DMS114 treated with DMSO at 0.1 percent for 48 hours (cell line): ENCODE results near the gene CREG1.
"Not testable (repeated sequence)": the region's sequence is repeated elsewhere in the genome, so short reads cannot be mapped to it uniquely, and the experiment has no call there.

ENCODE experiments used
- DNase-seq: peaks from one replicate; lab custom pipeline; 2025; ENCODE audit not compliant: unreplicated experiment; lab: John Stamatoyannopoulos, UW

Gene CREG1

DNA sequence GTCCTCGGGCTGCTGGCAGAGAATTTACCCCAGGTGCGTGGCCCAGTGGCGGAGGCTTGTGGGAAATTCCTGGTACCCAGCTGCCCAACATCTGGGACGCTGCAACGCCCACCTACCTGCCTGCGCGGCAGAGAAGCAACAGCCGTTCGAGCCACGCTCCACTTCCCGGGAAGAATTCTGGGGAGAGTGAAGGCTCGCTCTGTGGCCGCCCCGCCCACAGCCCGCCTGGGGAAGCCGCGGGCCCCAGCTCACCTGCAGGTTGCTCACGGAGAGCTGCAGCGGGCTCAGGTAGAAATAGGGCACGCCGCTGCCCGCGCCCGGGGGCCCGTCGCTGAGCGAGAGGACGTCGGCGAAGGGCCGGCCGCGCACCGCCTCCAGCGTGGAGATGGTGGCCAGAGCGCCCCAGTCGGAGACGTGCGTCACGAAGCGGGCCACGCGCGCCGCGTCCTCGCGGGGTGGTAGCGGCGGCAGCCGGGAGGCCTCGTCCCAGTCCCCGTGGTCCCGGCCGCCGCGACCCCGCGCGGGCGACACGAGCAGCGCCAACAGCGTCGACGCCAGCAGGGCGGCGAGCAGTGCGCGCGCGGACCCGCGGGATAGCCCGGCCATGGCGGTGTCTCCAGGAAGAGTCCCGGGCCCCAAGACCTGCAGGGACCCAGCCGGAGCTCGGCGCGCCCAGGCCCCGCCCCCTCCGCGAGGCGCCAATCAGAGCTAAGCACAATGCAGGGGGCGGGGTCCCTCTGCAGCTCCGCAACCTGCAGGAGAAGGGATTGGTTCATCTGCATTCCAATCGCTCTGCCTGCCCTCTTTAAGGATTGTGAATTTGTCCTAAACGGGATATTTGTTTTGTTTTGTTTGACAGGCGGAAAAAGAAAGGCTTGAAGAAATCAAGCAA is at the start of gene CREG1:
TSS of gene CREG1 (minus strand) at position 627 of the 892 bp plus-strand sequence.
- DNase-seq: peak; percentile 85

DNA sequence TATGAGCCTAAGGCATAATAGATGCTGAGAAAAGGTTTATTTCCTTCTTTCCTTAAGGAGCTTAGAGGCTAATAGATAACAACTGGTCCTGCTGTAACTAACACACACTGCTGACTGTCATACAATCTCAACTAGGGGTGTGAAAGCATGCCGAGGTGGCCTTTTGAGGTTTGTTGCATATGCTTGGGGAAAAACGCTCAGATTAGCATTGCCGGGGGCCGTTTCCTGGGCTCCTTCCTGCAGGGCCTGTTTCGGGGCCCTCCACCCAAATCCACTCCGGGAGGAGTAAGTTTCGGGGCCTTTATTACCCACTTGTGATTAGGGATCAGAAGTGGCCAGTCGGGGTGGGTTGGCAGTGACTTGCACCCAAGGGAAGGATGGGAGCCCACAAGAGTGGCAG is 49.3 kb upstream of the CREG1 start:
- DNase-seq: no peak

DNA sequence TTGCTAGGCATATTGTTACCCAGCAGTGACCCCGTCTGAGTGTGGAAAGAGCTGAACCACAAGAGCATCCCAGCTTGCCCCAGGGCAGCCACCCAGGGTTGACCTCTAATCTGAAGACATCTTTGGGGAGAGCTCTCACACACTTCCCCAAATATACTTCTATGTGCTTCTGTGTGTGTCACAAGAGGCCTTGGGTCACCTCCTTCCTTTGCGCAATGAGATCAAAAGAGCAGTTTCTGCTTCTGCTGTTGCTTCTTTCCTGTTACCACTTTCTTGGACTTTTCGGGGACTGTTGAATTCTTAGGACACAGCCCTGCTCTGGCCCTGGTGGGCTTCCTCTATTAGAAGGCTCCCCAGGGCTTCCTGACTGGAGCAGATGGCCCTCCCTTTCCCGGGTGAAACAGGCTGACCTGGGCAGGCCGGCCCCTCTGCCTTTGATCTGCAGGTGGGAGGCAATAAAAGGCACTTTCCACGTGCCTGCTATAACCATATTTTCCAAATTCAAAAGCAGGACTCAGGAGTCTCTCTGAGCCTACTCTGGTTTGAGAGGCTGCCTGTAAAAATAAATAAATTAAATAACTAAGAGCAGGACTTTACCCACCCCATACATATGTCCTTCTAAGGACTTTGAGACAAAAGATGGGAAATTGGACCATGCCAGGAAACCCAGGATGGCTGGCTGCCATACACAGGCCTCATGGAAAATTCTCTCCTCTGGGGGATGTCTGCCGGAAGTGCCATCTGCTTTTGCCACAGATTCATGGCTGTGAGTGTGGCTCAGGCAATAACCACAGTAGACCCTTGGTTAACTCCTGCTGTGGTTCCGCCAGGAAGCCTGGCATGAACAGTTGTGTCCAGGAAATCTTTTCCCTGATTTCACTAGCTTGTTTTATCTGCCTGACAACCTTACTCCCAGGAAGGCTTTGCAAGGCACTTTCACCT is 48.2 kb upstream of the CREG1 start:
- no peak for DNase-seq

DNA sequence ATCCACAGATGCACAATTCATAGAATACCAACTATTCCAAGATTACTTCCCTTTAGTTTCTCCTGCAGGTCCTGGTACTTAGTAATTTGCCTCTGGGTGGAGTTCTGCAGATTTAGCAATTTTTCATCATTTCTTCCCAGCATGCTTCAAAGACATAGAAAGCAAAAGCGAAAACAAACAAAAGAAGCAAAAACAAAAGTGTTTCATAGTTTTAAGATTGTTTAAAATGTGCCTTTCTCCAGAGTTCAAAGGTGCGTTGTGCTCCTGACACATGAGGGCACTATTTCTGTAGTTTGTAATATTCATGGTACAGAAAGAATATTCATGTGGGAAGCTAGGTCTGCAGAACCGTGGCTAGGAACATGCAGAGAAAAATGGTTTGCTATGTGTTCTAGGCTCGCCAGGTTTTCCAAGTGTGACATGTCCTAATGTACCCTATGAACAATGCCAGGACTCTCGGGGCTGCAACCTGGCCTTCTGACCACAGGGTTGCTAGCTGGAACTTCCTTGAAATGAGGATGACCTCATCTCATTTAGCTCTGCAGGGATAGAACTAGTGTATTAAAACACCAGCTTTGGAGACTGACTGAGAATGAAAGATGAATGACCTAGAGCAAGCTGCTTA is 46.5 kb upstream of the CREG1 start:
- DNase-seq: no peak

DNA sequence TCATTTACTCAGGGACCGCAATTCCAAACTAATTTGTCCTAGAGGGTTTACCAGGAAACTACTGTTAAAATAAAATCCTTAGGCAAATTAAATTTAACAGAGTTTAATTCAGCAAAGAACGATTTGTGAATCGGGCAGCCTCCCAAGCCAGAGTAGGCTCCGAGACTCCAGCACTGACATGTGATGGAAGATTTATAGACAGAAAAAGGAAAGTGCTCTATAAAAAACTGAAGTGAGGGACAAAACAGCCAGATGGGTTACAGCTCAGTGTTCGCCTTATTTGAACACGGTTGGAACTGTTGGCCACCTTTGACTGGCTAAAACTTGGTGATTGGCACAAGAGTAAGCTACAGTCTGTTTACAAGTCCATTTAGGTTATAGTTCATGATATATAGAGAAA is 41.3 kb upstream of the CREG1 start:
- DNase-seq: no peak

DNA sequence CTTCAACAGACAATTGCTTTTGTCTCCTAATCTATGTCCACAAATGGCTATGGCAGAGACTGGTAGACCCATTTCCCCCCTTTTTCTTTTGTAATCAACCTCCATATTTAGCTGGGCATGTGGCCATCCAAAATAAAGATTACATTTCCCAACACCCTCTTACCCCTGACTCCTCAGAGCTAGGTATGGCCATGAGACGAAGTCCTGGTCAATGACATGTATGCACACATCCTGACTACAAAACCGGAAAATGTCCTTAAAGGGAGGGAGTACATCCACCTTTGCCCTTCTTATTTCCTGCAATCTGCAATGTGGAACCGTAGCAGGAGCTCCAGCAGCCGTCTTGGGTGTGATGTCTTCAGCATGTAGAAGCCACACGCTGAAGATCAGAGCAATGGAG is 40.3 kb upstream of the CREG1 start:
- DNase-seq: no peak

DNA sequence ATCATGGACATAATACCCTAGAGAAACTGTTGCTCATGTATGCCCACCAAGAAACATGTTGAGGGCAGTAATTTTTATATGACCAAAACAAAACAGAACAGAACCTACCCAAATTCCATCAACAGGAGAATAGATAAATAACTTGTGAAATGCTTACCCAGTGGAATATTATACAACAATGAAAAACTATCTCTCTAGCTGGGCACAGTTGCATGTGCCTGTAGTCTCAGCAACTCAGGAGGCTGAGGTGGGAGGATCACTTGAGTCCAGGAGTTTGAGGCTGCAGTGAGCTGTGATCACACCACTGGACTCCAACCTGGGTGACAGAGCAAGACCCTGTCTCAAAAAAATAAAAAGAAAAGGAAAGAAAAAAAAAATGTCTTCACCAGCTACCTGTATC is 38.9 kb upstream of the CREG1 start:
- DNase-seq: no peak

DNA sequence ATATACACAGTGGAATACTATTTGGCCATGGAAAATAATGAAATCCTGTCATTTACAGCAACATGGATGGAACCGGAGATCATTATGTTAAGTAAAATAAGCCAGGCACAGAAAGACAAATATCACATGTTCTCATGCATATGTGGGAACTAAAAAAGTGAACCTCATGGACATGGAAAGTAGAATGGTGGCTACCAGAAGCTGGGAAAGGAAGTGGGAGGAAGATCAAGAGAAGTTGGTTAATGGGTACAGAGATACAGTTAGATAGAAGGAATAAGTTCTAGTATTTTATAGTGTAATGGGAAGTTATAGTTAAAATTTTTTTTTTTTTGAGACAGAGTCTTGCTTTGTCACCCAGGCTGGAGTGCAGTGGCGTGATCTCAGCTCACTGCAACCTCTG is 34.8 kb upstream of the CREG1 start:
- DNase-seq: no peak

DNA sequence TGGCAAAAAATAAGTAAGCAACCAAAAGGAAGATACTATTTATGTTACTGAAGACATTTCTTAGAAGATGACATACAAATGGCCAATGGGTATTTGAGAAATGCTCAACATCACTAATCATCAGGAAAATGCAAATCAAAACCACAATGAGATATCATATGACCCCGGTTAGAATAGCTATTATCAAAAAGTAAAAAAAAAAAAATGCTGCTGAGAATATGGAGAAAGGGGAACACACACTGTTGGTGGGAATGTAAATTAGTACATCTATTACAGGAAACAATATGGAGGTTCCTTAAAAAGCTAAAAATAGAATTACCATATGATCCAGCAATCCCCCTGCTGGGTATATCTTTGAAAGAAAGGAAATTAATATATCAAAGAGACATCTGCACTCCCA is 34.3 kb upstream of the CREG1 start:
- DNase-seq: no peak

DNA sequence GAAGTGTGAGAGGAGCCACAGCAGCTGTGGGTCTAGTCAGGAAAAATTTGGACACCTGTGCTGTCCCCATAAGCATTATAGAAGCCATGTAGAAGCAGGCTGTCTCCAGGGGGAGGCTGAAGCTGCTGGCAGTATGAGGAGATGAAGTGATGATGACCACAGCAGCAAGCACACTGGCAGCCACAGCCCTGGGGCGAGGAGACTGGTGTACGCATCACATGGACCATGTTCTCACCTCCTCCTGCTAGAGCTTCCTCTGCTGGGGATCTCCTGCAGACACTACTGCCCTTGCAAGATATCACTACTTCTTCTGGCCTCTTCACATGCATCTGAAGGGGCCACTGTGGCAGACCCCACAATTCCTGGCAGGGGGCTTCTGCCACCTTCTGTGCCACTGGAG is 33.8 kb upstream of the CREG1 start:
- DNase-seq: no peak

DNA sequence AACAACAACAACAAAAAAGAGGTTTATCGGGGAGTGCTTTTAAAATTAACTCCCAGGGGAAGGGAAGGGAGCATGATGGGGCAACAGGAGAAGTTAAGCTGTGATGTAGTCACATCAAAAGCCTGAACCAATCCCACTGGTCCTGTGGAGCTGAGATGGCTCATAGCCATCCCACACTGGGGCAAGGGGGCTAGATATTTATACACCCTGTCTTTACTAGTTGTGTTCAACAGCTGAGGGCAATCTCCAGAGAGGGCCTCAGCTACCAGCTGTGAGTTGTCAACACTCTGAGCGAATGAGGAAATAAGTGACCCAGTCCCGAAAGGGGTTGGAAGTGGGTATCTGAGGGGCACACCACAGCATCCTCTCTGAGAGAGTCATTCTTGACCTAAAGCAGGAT is 31.0 kb upstream of the CREG1 start:
- no peak for DNase-seq

DNA sequence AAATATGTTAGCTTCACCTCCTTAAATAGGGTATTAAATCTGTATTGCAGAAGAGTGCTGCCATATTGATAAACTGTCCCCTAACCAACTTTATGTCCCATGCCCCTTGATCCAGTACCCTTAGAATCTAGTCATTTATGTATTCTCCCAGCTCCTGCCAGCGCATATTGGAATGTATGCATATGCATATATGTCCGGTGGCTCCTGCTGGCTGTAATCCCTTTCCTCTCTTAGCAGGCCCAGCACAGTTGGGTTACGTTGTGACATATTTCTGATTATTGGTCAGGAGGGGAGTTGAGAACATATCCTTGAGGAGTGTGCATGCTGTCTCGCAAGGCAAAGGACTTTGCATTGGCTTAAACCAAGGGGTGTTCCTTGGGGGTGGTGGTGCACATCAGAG is 29.2 kb upstream of the CREG1 start:
- no peak for DNase-seq

DNA sequence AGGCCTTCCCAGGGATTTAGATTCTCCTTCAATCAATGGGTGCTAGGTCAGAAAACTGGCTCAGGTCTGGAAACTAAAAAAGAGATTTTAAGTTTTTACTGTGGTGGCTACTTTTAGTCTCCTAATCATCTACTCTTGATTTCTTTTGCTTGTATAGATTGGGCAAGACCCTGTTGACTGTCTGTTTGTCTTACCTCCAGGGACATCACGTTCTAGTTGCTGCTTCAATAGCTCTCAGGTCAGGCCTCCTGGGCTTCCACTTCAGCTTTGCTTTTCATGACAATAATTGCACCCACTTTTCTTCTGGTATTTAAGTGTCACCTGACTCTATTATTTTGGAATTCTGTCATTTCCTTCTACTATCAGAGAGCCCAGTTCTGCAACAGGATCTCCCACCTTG is 28.5 kb upstream of the CREG1 start:
- DNase-seq: no peak

DNA sequence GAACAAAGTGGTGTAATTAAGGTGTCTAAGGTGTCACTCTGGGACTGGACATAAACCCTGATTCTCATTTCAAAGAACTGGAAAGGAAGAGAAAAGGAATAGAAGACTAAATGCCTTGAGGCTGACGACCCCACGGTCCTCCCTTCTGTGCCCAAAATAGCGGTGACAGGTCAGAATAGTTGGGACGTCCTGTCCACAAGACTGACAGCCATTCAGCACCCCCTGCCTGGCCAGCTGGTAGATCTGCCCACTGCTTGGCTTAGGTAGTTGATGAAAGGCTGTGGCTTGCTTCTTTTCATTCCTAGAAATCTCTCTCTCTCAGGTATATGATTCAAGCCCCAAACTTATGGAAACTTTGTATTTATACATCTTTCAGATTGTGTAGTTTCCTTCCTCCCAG is 26.4 kb upstream of the CREG1 start:
- no peak for DNase-seq

DNA sequence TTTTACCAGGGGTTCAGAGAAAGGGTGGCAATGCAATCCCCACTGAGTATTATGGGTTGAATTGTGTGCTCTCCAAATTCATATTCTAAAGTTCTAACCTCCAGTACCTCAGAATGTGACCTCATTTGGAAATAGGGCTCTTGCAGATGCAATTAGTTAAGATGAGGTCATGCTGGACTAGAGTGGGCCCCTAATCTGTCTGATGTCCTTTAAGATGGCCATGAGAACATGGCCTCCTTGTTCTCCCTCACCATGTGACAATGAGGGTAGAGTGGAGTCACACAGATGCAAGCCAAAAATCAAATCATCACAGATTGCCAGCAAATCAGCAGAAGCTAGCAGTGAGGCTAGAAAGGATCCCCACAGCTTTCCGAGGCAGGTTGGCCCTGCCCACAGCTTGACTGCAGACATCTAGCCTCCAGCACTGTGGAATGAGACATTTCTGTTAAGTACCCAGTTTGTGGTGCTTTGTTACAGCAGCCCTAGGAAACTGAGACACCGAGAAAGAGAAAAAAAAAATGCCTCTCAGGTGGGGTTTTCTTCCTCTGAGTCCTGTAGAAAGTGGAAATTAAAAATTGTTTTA is 25.5 kb upstream of the CREG1 start:
- no peak for DNase-seq

DNA sequence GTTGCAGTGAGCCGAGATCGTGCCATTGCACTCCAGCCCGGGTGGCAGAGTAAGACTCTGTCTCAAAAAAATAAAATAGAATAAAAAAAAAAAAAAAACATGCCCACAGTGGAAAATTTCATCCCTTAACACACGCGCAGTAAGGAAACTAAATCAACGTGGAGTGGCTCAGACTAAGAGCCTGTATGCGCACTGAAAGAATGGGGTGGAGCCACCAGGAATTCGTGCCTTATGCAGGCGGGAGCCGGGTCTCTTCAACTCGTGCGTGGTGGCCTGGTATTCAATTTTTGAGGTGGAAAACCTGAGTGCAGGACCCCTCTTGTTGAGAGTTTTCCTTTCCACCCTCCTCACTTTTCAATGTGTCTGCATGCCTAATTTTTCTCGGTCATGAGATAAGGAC is 22.1 kb upstream of the CREG1 start:
- DNase-seq: no peak

DNA sequence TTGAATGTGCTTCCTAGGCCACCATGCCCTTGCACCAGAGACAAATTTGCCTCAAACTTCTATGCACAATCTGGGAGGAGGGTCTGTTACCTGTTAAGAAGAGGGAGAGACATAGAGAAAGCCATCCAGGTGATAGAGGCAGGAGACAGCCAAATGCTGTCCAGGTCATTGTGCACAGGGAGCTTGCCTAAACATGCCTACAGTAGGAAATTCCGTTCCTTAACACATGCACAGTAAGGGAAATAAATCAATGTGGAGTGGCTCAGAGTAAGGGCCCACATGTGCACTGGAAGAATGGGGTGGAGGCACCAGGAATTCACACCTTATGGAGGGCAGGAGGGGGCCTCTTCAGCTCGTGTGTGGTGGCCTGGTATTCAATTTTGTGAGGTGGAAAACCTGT is 19.5 kb upstream of the CREG1 start:
- no peak for DNase-seq

DNA sequence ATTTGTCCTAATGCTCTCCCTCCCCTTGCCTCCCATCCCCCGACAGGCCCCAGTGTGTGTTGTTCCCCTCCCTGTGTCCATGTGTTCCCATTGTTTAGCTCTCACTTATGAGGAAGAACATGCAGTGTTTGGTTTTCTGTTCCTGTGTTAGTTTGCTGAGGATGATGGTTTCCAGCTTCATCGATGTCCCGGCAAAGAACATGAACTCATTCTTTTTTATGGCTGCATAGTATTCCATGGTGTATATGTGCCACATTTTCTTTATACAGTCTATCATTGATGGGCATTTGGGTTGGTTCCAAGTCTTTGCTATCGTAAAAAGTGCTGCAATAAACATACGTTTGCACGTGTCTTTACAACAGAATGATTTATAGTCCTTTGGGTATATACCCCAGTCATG is 17.1 kb upstream of the CREG1 start:
- not testable (repeated sequence) for DNase-seq

DNA sequence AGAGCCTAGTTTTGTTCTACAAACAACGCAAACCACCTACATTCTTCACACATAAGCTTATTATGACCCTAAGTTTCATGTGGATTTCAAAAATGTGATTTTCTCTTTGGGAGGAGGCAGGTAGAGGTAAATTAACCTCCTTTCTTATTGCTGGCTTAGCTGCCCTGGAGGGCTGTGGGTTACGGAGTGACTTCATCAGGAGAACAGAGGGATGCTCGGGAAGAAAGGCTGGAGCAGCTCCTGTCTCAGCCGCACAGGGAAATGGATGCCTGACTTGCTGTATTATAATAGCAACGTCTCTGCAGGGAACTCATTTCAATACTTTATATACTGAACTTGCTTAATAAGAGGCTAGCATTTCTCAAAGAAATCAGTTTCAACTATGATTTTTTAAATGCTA is 14.1 kb upstream of the CREG1 start:
- no peak for DNase-seq

DNA sequence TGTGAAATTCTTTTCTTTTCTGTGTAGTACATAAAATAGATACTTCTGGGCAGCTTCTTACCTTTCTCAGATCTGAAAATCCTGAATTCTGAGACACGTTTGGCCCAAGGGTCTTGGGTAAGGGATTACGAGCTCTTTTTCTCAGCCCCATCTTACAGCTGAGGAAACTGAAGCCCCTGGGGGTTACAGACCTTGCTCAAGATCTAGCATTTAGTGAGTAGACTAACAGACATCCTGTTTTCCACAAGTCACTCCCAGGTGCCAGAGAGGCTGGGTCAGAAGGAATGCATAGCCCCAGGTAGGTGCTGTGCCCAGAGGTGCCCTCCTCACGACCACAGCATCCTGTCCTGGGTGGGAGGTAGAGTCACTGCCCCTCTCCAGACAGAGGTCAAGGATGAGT is 13.2 kb upstream of the CREG1 start:
- no peak for DNase-seq

DNA sequence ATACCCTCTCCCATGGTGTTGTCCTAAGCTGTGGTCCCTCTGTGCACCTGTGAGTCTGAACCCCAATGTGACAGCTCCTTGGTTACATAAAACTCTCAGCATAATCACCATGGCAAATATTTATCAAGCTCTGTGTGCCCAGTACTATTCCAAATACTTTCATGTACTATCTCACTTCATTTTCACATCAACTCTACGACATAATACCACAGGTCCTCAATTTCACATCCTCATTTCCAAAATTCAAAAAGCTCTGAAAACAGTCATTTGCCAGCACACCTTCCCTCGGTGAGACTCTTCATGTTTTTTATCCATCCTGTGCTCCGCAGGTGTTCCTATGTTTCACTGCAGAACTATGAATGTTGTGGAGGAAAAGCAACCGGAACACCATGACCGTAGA is 12.4 kb upstream of the CREG1 start:
- no peak for DNase-seq
